NCI-H2081 (cell line): Measurements from ENCODE around the gene GRM8.

Source experiments
- DNase-seq, 2 experiments: peaks; one replicate each; lab custom pipeline; 2025; lab: John Stamatoyannopoulos, UW

GRM8 gene

DNA sequence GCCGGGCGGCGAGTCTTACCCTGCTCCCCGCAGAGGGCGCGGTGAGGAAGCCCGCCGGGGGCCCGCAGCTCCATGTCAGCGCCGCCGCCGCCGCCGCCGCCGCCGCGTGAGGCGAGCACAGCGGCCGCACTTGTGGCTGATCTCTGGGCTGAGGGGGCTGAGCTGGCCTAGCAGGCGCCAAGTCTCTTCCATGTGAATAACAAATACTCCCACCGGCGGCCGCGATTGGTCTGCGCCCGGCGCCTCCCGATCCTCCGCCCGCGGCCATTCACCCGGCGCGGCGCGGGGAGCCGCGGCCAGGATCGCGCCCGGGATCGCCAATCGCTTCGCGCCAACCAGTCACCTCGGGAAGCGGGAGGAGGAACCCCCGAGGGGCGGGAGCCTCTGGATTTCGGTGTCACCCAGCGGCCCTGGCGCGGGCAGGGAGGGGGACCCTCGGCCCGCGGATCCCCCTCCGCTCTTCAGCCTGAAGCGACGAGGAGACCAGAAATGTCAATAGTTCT, at the start of gene GRM8:
GRM8 (minus strand) TSS at position 164 of the 503 bp plus-strand sequence.
- peak; percentile 51 to 73 for DNase-seq

DNA sequence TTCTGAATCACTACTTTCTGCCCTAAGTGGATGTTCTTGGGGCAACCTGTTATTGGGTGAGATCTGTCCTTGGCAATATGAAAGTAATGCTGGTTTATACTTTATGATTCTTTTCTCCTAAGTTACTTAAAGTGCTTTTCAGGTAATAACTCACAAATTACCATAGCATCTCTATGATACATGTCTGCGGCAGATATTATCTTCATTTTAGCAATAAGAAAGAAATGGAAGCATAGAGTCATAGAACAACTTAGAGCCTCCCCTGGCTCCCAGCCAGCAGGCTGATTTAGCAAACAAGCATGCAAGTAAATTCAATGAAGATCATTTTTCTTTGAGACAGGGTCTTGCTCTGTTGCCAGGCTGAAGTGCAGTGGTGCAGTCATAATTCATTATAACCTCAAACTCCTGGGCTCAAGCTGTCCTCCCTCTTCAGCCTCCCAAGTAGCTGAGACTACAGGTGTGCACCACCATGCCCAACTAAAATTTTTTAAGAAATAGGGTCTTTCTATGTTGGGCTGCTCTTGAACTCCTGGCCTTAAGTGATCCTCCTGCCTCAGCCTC, 38.1 kb upstream of the GRM8 start:
- peak in 1 of 2 experiments; percentile 9 for DNase-seq

DNA sequence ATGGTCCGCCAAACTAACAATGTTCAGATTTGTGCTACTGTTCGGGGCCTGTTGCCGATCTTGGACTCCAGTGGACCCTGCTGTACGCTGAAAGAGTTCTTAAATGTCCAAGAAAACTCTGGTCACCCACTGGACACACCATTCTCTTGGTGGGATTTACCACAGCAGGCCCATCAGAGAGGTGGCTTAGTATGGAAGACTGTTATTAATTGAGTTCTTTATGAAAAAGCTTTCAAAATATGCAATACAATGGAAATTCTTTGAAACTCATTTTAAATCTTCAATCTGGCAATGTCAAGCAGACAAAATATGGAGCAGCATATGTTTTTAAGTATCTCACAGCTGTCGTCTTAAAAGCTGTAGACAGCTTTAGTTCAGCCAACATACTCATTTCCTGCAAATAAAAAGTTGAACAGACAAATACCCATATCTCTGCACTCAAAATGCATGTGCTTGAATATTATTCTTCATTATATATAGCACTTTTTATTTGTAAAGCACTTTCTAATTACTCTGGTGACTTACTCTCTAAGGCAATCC, 37.4 kb upstream of the GRM8 start:
- DNase-seq = no peak

DNA sequence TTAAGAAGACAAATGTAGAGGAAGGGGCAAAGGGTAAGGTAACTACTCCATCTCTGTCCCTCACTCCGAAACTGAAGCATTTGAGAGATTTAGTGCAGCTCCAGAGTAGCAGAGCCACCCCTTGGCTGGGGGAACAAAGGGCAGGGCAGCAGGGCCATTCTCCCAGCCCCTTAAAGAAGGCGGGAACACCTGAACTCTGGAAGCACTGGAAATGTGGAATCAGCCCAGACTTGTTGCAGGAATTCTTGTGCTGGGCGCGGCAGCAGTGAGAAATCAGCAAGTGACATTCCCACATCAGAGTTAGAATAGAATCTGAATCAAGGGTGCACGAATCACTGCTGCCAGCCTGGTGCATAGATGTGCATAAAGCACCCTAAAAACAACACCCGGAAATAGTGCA, 34.4 kb upstream of the GRM8 start:
- no peak for DNase-seq

DNA sequence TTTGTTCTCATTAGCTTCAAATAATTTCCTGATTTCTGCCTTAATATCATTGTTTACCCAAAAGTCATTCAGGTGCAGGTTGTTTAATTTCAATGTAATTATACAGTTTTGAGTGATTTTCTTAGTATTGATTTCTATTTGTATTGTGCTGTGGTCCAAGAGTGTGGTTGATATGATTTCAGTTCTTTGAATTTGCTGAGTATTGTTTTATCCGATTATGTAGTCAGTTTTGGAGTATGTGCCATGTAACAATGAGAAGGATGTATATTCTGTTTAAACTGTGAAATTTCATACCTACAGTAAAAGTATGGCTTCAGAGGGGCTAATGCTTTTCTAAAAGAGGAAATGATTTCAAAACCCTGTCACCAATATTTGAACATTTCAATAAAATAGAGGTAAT, 17.4 kb upstream of the GRM8 start:
- no peak for DNase-seq

DNA sequence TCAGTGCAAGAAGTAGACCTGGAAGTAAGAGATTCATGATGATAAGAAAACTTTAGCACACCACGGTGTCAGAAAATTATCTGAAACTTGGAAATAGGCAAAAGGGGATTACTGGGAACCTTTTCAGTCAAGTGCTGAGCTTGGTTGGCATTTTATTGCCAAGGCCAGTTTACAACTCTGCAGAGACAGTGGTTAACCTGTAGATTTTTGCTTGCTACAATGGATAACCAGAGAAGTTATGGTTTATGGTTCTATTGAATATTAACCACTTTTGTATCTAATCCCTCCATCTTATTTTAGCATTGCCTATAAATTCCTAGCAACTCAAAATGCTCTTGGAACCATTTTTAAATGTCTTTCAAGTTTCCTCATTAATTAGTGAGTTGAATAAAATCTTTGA, 13.3 kb upstream of the GRM8 start:
- no peak for DNase-seq

DNA sequence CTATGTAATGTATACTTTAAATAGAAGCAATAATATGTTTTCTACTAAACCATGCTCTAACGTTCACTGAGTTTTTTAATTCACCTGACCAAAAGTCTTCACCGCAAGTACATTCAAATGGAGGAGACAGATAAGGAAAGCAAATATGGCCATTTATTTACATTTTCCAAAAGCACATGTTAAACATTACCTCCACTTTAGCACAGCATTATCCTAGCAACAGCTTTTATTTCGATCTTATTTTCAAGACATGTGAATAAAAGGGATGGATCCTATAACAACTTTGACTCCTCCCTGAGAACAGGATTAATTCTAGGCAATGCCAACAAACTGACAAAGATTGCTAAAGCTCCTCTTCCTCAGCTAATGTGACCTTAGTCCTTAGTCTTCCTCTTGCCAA, 11.5 kb upstream of the GRM8 start:
- no peak for DNase-seq

DNA sequence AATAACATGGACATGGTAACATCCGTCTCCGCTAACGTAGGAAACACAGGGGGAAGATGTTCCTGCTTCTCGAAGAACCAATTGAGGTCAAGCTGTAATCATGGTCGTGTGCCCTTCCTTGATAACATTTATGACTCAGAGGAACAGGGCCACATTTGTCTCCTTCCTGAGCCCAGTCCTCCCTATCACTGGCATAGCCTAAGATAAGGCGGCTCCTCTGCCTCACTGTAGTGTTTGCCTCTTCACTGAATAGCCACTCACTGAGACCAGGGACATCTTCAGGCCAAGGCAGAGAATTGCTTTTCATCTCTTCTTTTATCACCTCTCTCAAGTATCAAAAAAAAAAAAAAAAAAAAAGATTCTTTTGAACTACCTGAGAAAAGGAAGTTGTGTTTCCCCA, 5.4 kb upstream of the GRM8 start:
- DNase-seq = no peak

DNA sequence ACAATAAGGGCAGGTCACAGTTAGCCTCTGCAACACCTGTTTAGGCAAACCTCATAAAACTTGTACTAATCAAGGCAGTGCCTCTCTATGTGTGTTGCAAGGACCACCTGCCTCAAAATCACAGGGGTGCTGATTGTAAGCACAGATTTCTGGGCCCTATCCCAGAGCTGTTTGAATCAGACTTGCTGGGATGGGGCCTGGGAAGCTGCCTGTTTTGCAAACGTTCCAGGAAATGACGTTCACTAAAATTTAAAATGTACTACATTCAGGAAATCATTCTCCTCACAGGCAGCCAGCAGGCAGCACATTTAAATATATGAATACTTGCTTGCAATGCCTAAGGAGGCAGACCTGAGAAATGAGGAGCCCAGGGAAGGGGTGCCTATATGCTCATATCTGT, 4.3 kb upstream of the GRM8 start:
- no peak for DNase-seq

DNA sequence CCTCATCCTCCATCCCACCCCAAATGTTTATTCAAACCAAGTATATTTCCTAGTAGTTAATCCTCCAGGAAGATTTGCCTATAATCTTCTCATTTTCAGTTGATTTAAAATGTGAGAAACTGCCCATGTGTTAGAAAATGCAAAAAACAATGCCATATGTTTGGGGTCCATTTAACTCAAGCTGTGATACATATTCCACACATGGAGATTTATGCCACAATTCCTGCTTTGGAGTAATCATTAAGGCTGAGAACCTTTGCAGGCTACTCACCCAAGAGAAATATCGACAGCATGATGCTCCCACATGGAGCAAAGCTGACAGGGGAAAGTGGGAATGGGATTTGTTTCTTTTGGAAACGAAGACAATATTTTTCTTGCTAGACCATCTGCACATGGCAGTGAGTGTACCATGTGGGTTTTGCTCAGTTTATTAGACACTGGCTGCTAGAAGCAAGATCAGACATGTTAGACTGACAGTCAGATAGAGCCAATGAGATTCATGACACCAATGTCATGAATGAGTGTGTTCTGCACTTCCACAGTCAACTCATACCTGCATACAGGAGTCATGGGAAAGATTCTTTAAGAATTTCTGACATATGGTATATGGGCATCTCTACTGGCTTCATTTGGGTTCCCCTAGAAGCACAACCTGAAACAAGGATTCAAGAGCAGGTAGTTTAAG, 3.4 kb upstream of the GRM8 start:
- DNase-seq = no peak

DNA sequence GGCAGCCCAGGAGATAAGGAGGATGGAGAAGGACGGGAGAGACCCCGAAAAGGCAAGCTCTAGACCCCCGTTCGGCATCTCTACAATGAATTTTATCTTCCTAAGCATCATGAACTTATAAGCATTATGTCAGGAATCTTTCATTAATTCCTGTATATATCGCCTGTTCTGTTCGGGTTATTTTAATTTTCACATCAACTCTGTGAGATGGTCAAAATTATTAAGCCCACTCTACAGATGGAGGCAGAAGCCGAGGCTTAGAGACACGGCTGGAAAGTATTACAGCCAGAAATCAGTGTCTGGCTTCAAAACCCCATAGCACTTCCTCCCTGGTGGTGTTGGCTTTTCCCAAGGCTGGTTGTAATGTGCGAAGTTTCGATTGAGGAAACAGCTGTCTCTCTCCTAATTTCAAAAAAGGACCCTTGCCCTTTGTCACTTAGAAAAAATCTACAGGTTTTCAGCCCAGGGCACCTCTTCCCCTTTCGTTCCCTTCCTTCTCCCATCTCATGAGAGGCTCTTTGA, 1.5 kb upstream of the GRM8 start:
- DNase-seq = no peak

DNA sequence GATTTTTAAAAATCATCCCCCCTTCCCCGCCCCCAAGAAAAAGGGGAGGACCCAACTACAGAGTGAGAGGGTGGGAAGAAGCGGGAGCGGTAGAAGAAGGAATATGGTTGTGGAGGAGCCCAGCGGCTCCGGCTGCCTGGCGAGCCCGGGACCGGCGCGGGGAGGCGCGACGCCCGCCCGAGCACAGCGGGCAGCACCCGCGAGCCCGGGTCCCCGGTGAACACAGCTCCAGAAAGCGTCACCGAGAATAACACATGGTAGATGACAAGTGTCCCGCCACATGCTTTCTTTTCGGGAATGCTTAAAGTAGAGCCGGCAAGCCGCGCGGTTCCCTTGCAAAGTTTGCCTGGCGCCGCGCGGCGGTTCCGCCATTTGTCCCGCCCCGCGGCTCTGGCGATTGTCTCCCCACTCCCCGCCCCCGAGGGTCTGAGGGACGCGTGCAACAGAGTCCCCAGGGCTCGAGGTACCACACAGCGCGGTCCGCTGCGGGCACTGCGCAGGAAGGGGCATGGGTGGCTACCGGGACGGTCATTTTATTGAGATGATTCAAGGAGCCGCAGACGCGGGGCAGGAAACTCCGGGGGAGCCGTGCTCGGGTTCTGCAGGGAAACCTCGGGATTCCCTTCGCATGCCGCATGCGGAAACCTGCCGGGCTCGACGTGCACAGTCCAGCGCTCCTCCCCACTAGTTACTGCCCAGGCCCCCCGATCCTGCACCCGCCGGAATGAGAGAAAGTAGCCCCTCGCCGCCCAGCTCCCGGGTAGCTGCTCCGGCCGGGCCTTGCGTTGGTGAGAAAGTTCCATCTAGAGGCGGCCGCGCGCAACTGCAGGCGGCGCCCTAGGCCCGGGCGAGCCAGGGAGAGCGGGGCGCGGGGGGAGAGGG, 781 bp upstream of the GRM8 start:
- peak; percentile 44 to 79 for DNase-seq

DNA sequence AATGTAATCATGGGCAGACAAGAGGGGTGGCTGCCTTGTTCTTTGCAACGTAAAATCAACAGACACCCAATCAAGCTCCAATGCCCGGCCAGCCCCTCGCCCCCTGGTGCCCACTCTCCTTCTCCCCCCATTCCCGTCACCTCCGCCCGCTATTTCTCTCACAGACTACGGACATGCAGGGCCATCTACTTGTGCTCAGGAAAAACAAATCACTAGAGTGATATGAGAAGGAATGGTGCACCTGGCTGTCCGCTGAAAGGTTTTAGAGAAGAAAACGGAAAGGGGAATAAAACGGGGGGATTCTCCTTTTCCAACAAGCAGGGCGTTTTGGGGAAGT, 396 bp downstream of the GRM8 start:
- no peak for DNase-seq

DNA sequence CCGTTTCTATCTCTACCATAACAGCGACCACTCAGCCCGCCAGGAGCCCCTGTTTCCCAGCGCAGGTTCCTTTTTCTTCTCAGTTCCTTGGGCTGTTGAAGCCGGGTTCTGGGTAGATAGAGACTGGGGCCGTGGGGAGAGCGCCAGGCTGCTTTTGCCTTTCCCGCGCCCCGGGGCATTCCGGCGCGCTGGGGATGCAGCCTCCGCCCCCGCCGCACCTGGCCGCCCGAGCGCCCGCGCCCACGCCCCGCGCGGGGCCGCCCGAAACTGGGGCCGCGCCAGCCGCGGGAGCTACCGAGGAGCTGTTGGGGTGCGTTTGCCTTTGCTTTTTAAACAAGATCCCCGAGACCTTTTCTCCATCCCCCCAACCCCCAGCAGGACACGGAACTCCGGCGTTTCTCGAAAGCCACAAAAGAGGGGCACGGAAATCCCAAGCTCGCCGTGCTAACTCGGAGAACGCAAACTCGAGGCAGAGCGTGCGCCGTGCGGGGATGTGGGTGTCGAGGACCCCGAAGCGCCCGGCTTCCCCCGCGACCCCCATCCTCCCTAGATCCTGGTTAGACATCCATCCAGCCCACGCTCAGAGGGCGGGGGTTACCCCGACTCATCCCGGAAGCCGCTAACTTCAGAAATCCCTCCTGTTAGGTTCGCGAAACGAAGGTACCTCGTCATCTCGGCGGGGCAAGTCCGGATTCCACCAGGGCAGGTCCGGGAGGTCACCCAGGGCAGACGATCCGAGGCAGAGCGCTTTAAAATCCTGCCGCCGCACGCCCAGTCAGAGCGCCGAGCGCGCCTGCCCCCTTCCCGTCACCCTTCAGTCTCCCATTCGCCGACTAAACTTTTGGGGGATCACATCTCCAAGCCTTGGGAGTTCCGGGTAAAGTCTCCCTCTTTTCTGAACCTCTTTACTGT, 1.0 kb downstream of the GRM8 start:
- DNase-seq = peak in 1 of 2 experiments; percentile 27

DNA sequence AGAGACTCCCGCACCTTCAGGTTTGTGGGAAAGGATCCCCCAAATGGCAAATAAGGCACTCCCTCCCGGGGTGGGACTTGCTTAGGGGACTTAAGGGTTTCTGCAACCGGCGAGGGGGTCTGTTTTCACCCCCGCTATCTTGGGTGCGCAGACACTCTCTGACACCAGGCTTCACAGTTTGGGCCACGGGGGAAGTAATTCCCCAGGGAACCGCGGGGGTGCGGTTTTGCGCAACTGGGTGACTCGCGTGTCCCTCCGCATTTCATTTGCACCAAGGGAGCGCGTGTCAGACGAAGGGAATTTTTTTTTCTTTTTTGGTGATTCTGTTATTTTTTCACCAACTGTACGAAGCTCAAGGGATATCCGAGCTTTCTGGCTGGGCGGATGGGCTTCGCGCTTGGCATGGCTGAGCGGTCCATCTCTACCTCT, 1.7 kb downstream of the GRM8 start:
- DNase-seq = no peak

DNA sequence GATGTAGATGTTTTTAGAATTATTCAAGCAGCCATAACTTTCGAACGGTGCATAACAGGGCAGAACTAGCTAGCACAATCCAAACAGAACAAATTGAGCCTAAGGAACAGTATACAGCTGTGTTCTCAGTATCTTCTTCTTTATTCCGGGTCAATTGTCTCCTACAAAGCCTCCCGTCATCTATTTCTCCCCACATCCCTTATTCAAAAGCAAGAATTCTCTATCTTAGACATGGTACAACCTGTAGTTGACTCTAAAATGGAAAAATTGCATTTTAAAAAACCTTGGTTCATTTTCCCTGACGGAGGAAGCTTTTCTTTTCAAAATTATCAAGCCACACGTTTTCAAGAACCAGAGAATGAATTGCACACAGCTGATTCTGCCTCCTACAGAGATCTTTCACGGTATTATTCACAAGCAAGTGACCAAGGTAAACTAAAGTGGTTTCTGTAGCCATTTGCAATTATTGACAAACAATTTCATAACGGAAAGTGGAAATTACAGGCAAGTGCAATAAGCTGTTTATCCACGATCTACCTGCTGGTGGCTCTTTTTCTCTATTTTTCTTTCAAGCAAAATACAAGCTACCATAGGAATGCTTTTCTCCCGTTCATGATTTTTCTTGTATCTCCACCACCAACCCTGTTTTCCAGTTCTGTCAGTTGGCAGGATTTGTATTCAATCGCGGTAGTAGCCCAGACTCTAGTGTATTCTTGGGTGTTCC, 2.3 kb downstream of the GRM8 start:
- DNase-seq = no peak

DNA sequence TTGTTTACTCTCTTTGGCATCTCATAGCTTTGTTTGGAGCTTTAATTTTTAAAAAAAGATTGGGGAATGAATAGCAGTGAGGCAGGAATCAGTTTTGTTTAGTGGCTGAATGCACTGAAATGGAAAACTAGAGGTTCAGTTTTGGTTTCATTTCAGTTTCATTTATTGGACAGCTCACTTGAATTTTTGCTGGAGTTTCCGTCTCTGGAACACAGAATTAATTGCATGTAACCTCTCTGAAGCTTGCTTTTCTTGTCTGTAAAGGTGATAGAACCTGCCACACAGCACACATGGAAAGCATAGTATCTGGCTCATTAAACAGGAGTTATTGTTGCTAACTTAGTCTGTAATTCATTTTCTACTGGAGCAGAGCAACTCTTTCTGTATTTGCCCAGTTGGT, 7.1 kb downstream of the GRM8 start:
- no peak for DNase-seq

DNA sequence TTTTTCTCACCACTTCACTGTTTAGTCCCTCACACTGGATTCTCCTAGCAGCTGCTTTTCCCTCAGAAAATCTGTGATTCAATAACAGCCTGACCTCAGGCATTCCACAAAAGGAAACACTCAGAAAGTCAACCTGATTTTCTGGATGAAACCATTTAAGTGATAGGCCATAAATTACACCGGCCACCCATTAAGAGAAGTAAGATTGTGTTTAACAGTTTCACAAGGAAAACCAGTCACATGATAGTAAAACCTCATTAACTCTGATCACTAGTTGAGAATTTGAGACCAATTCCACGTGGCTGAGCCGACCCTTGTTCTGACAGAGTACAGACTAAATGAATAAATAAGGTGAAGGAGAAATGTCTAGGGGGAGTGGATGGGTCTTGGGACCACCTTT, 7.7 kb downstream of the GRM8 start:
- DNase-seq = no peak

DNA sequence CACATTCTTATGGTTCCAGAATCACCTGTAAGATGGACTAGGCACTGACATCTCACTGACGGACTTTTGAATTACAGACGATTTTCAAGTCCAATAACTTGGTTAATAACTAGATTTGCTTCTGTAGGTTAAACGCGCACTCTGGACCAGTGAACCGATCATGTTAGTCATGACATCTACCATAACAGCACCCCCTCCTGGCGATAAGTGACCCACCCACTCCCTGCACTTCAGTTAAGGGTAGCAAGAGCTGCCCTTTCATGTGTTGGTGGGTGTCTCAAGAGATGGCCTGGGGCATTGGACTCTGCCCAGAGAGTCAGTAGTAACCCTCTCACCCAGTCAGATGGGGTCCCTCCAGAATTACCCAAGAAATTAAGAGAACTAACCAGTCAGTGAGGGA, 12.9 kb downstream of the GRM8 start:
- no peak for DNase-seq

DNA sequence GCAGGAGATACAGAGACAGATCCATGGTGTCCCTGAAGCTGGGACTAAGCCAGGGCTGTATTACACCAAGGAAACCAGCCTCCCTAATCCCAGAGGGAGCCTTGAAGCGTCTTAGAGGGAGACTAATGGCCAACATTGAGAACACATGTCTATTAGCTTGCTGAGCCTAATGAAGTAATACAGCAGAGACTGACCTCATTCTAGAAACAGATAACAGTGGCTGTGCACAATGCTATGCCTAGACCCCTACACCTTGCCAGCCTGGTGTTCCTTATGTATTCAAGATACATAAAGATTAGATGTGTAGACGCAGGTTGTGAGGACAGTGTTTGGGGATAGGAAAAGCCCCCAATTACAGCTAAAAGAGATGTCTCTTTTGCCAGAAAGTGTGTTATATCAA, 19.1 kb downstream of the GRM8 start:
- no peak for DNase-seq

DNA sequence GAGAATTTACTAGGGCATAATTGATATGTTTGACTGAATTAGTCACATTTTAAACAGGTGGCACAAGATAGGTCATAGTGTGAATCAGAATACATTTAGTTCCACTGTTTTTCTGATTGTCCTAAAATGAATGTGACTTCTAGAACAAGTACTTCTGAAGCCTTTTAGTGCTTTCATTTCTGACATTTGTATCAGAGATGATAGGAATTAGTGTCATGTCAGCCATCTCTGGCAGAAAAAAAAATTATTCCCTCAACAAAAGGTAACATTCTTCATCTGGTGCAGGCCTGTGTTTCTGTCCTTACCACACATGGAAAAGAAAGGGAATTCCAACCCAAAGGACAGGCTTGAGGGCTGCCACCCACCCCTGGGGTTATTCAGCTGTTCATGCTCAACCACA, 21.3 kb downstream of the GRM8 start:
- no peak for DNase-seq
